ENCODE data around the gene SLC38A2. TPM values are rescaled to one million over a fixed set of nuclear protein-coding genes. Genes with fewer than 3 reads are reported as not detected.

The SLC38A2 gene
- total RNA-seq, 1 experiment from 2014 or later, result 453 TPM

- Histone ChIP-seq H3K23ac (ENCODE audit: insufficient read length, low read depth, low read length) (no peak overlapping the region), H3K79me2 (ENCODE audit: insufficient read depth, low read length) (peaks cover 4% of the 10 kb centered on the region; the same call in 1 of the 2 replicates), H3K9me3 (ENCODE audit: control insufficient read depth, low read depth, low read length) (no peaks in the 10 kb centered on the region), H2BK5ac (ENCODE audit: insufficient read length, low read length) (no peak overlapping the region), H4K91ac (ENCODE audit: insufficient read length, low read depth, low read length) (no peak overlapping the region), H3T11ph (ENCODE audit: low read length) (no peak overlapping the region), H3K9ac (ENCODE audit: extremely low read depth, insufficient read length, low read length) (no peak overlapping the region), H3K4ac (ENCODE audit: low read depth, low read length) (no peak overlapping the region), H3K4me2 (ENCODE audit: insufficient read depth, insufficient read length, low read length) (no peak overlapping the region), H3K14ac (ENCODE audit: insufficient read depth, low read length) (no peak overlapping the region), H3K18ac (ENCODE audit: insufficient read length, low read depth, low read length) (no peak overlapping the region), H3K4me1 (ENCODE audit: insufficient read depth, low read length) (no peaks in the 10 kb centered on the region), H3K56ac (ENCODE audit: insufficient read length, low read depth, low read length) (no peak overlapping the region), H4K20me1 (ENCODE audit: control insufficient read depth, insufficient read depth, insufficient read length) (peaks cover 2% of the 10 kb centered on the region), H2AK5ac (ENCODE audit: insufficient read length, low read length) (no peak overlapping the region), H2BK12ac (ENCODE audit: insufficient read length, low read depth, low read length) (no peak overlapping the region), H4K5ac (ENCODE audit: insufficient read length, low read depth, low read length) (no peak overlapping the region), H4K8ac (replicated peaks; ENCODE audit: insufficient read length, low read depth, low read length) (no peak overlapping the region), H3K27ac (ENCODE audit: insufficient read length, low read depth, low read length) (no peak overlapping the region), H2BK15ac (ENCODE audit: low read depth, low read length) (no peak overlapping the region), H3K27me3 (ENCODE audit: insufficient read depth, low read length) (no peaks in the 10 kb centered on the region), H2BK20ac (ENCODE audit: low read depth, low read length, poor library complexity, severe bottlenecking) (no peak overlapping the region), H3K23me2 (ENCODE audit: insufficient read length, low read depth, low read length, poor library complexity, severe bottlenecking) (no peaks in the 10 kb centered on the region), H3K79me1 (ENCODE audit: insufficient read depth, low read depth, low read length, poor library complexity, severe bottlenecking) (peaks cover 4% of the 10 kb centered on the region), H2AFZ (ENCODE audit: low read length) (no peak overlapping the region), H2BK120ac (ENCODE audit: low read depth, low read length, poor library complexity, severe bottlenecking) (no peak overlapping the region)
- H3K4me1 Mint-ChIP-seq, result peaks cover 20 to 31% of the 10 kb centered on the region in 2 experiments
- no peak for TF ChIP-seq CTCF (conservative IDR thresholded peaks at IDR 0.05)
- no peaks in the 10 kb centered on the region for H3K9me3 Mint-ChIP-seq
- peaks cover 83 to 97% (median 96%) of the 10 kb centered on the region in 3 experiments for H3K36me3 Mint-ChIP-seq (ENCODE audit: insufficient read depth in 1 of 3, low read depth in 3 of 3)
- H3K27ac Mint-ChIP-seq, result peak overlapping the region in 2 of 3 experiments; percentile 45 to 88; a peak in 4 of 7 replicates
- H3K4me3 Mint-ChIP-seq, result no peak overlapping the region
- no peaks in the 10 kb centered on the region; the same call in 1 of the 2 replicates for H3K27me3 Mint-ChIP-seq (ENCODE audit: low read depth)
- no peak for DNase-seq
- no CpG with 5 or more reads among the region's 3 CpGs for WGBS (ENCODE audit: extremely low coverage, insufficient read length, low lambda C conversion rate)
Measured at GRCh38 chr12:46364777-46365580, 7.6 kb downstream of the SLC38A2 start.
